Sigmoid colon (tissue), 7 donors: ENCODE measurements around the gene PER3. TPM values are rescaled to one million over a fixed set of nuclear protein-coding genes. Genes with fewer than 3 reads are reported as not detected.
A peak's percentile ranks its signal among the peaks of the same experiment; 100 is the strongest.

ENCODE experiments used
- DNase-seq: peaks from one replicate; pipeline ENCODE4 v3.0.0-alpha.2; 2019
- H3K27ac ChIP-seq, 4 donors: fragments of 200-600 bp; sonication (generic); one replicate each; pipeline ENCODE4 v1.5.1; 2016 to 2019; ENCODE audit warnings: mild to moderate bottlenecking in 1 of 4
- H3K27me3 ChIP-seq, 3 donors: fragments of 200-600 bp; sonication (generic); one replicate each; pipeline ENCODE4 v1.5.1; 2019; ENCODE audit warnings: mild to moderate bottlenecking in 1 of 3
- H3K36me3 ChIP-seq, 4 donors: fragments of 200-600 bp; sonication (generic); one replicate each; pipeline ENCODE4 v1.5.1; 2016 to 2019
- H3K4me1 ChIP-seq, 4 donors: fragments of 200-600 bp; sonication (generic); one replicate each; pipeline ENCODE4 v1.5.1; 2017 to 2019
- H3K4me3 ChIP-seq, 4 donors: fragments of 200-600 bp; sonication (generic); one replicate each; pipeline ENCODE4 v1.5.1; 2017 to 2019; ENCODE audit warnings: mild to moderate bottlenecking in 2 of 4, moderate library complexity in 1 of 4
- H3K9me3 ChIP-seq, 4 donors: fragments of 200-600 bp in 3 of 4; sonication (generic) in 3 of 4; one replicate each; pipeline versions ENCODE4 v1.5.1 to v1.6.1; 2013 to 2019
- EP300 ChIP-seq, 4 donors: sonication (generic); formaldehyde crosslinking; IDR thresholded peaks; one replicate each; pipeline ENCODE4 v1.6.1; 2017; ENCODE audit warnings: antibody characterized with exemption in 4 of 4
- POLR2A ChIP-seq, 2 donors: fragments of 450-650 bp; IDR thresholded peaks; one replicate each; pipeline ENCODE4 v1.6.1; 2016; ENCODE audit warnings: antibody characterized with exemption in 2 of 2, mild to moderate bottlenecking in 2 of 2, moderate library complexity in 2 of 2
- POLR2AphosphoS5 ChIP-seq, 4 donors: sonication (generic); formaldehyde crosslinking; IDR thresholded peaks; one replicate each; pipeline ENCODE4 v1.6.1; 2017; ENCODE audit warnings: antibody characterized with exemption in 4 of 4
- WGBS, 2 donors: extraction: QIAGEN DNeasy Blood & Tissue Kit; methylation state at CpG; one replicate each; pipeline ENCODE4 v1.1.7; 2013; 5-methylcytosine and 5-hydroxymethylcytosine counted together
- intact Hi-C: fragments of 100-400 bp; cut with DNase I; formaldehyde crosslinking; loops from one replicate; pipeline ENCODE4 v1.15.1; 2023
- polyA plus RNA-seq, 3 donors: library from polyadenylated mRNA; stranded (reverse); fragments of 200-250 nt; gene quantifications; one replicate each; pipeline ENCODE4 v1.2.3, GENCODE V29; 2013
- total RNA-seq, 4 donors: library from RNA; depleted of rRNA; stranded (reverse); fragments of >200 nt; gene quantifications; one replicate each; pipeline ENCODE4 v1.1.0, GENCODE V29; 2016
- TF ChIP-seq, protein P1 (sequence below), 4 experiments: fragments of 450-650 bp in 3 of 4; fragments of 200-600 bp in 1 of 4; IDR thresholded peaks; one replicate each; pipeline ENCODE4 v1.5.1; 2016 to 2019; ENCODE audit warnings: antibody characterized with exemption in 4 of 4, mild to moderate bottlenecking in 3 of 4, moderate library complexity in 2 of 4
- donor health status: healthy with polysubstance abuse.
- donor health status: Bipolar disorder and iron deficiency.
- donor health status: healthy.

The PER3 gene
- total and polyA plus RNA-seq, 7 donors = 2.1 to 57.1 (median 36.1) TPM

DNA sequence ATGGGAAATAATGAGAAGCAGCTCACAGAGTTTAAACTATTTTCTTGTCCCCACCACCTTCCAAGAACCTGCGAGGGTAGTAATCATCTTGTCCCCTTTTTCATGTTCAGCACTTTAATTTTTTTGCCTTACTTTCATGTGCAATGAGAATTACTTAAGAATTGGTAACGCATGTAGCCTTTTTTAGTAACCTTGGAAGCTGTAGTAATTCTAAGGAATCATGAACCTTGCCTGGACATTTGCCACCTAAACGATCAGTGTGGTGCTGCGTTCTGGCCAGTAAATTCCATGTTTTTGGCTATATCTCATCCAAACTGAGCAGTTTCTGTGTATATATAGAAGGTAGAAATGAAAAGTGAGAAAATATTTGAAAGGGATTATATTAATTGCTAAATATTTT lies 16.9 kb upstream of the PER3 start:
- no peak overlapping the region for H3K27ac ChIP-seq

DNA sequence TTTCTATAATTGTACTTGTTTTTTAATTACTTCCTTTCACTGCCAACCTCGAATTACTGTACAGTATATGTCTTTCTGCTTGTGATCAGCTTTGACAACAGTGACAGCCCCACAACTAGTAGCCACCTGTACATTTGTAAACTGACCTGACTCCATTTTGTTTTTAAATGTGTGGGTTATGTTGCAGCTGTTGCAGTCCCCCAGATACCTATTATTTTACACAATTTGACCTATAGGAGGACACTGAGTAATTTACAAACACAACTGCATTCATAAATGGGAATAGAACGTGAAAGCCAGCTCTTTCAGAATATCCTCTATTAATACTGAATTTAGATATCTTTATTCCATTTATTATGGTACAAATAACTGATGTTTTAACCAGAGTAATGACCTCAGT lies 15.5 kb upstream of the PER3 start:
- Histone ChIP-seq H3K4me3 (no peak overlapping the region), H3K27ac (no peak overlapping the region), H3K9me3 (no peaks in the 10 kb centered on the region), H3K36me3 (peaks cover 0 to 8% (median 0%) of the 10 kb centered on the region in 4 donors), H3K27me3 (no peaks in the 10 kb centered on the region), H3K4me1 (peaks cover 0 to 19% (median 14%) of the 10 kb centered on the region in 4 donors)
- intact Hi-C loops = no loop called here
- 50 to 53% methylated on average over 2 of the region's 2 CpGs for WGBS, 2 donors
- DNase-seq = no peak
- TF ChIP-seq POLR2AphosphoS5 (IDR thresholded peaks at IDR 0.05) (no peak), EP300 (IDR thresholded peaks at IDR 0.05) (no peak), POLR2A (IDR thresholded peaks at IDR 0.05) (no peak)
- TF ChIP-seq, protein P1, sequence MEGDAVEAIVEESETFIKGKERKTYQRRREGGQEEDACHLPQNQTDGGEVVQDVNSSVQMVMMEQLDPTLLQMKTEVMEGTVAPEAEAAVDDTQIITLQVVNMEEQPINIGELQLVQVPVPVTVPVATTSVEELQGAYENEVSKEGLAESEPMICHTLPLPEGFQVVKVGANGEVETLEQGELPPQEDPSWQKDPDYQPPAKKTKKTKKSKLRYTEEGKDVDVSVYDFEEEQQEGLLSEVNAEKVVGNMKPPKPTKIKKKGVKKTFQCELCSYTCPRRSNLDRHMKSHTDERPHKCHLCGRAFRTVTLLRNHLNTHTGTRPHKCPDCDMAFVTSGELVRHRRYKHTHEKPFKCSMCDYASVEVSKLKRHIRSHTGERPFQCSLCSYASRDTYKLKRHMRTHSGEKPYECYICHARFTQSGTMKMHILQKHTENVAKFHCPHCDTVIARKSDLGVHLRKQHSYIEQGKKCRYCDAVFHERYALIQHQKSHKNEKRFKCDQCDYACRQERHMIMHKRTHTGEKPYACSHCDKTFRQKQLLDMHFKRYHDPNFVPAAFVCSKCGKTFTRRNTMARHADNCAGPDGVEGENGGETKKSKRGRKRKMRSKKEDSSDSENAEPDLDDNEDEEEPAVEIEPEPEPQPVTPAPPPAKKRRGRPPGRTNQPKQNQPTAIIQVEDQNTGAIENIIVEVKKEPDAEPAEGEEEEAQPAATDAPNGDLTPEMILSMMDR (IDR thresholded peaks at IDR 0.05) = no peak

More for the DNA sequence above, 16.9 kb upstream of the PER3 start:
- no peak overlapping the region for H3K4me3 ChIP-seq
- TF ChIP-seq POLR2AphosphoS5 (IDR thresholded peaks at IDR 0.05) = no peak
- no peak for TF ChIP-seq EP300 (IDR thresholded peaks at IDR 0.05)
- TF ChIP-seq, protein P1 (IDR thresholded peaks at IDR 0.05) = no peak
- TF ChIP-seq POLR2A (IDR thresholded peaks at IDR 0.05) = no peak
- intact Hi-C loops = no loop called here
- H3K27me3 ChIP-seq = no peaks in the 10 kb centered on the region
- DNase-seq = no peak
- no peaks in the 10 kb centered on the region for H3K36me3 ChIP-seq
- no peaks in the 10 kb centered on the region for H3K9me3 ChIP-seq
- peaks cover 0 to 6% (median 5%) of the 10 kb centered on the region in 4 donors for H3K4me1 ChIP-seq
- WGBS, 2 donors = 25 to 78% methylated on average over 4 of the region's 4 CpGs

DNA sequence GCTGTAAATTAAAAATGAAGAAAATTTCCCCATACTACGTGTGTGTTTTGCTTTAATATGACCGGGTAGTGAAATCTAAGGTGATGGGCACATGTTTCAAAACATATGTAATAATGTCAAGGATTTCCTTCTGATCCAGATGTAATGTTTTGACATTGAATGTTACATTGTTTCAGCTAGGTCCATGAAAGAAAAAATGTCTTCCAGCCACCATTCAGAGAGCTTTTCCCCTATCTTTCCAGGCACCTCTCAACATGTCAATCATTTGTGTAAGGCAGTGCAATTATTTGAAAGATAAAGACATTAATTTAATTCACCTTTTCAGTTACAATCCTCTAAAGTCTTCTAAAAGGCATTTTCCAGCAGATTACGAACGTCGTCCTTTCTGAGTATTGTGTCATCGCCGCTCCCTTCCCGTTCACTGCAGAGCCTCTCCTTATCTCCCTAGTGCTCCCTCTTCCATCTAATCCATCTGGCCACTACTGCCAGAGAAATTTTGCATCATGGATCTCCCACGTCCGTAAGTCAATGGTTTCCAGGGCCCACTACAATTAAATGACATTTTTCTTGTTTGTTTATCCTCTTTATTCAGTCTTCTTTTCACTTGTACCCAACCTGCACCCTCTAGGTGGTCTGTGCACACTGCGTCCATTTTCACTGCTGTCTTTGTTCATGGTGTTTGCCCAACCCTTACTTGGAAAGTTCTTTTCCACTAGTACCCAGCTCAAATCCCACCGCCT lies 14.2 kb upstream of the PER3 start:
- Histone ChIP-seq H3K27me3 (no peaks in the 10 kb centered on the region), H3K4me1 (peaks cover 0 to 20% (median 14%) of the 10 kb centered on the region in 4 donors), H3K36me3 (peaks cover 0 to 21% (median 3%) of the 10 kb centered on the region in 4 donors), H3K9me3 (no peaks in the 10 kb centered on the region), H3K27ac (peak overlapping the region in 1 of 4 donors; percentile 94), H3K4me3 (no peak overlapping the region)
- intact Hi-C loops = no loop called here
- TF ChIP-seq POLR2A (IDR thresholded peaks at IDR 0.05) (no peak), POLR2AphosphoS5 (IDR thresholded peaks at IDR 0.05) (no peak), EP300 (IDR thresholded peaks at IDR 0.05) (no peak)
- TF ChIP-seq, protein P1 (IDR thresholded peaks at IDR 0.05) = no peak
- 95 to 96% methylated on average over 12 of the region's 12 CpGs for WGBS, 2 donors
- DNase-seq = no peak

DNA sequence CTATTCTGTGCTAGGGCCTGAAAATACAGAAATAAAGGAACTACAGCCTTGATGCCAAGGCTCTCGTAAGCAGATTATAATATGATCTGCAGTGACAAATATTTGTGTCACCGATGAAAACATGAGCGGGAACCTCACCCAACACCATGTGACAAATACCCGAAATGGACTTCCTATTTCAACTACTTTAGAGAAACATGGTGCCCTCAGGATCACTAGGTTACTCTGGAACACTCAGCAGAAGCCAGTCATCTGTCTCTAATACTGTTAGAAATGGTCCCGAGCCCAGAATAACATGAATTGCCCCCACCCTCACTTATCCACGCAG lies 13.5 kb upstream of the PER3 start:
- Histone ChIP-seq H3K27ac (peak overlapping the region; percentile 87 to 94 (median 94)), H3K9me3 (no peaks in the 10 kb centered on the region), H3K4me3 (peak overlapping the region; percentile 76 to 98 (median 93)), H3K36me3 (peaks cover 0 to 27% (median 4%) of the 10 kb centered on the region in 4 donors), H3K4me1 (peaks cover 0 to 20% (median 14%) of the 10 kb centered on the region in 4 donors), H3K27me3 (no peaks in the 10 kb centered on the region)
- intact Hi-C loops = no loop called here
- WGBS, 2 donors = 4 to 9% methylated on average over 6 of the region's 6 CpGs
- DNase-seq = no peak
- TF ChIP-seq, protein P1 (IDR thresholded peaks at IDR 0.05) = no peak
- TF ChIP-seq POLR2AphosphoS5 (IDR thresholded peaks at IDR 0.05) (no peak), POLR2A (IDR thresholded peaks at IDR 0.05) (no peak), EP300 (IDR thresholded peaks at IDR 0.05) (no peak)
